Lower lobe of right lung (tissue), 2 donors: Measurements from ENCODE around the gene DPP6. TPM values are rescaled to one million over a fixed set of nuclear protein-coding genes. Genes with fewer than 3 reads are reported as not detected.

Experiments
- ATAC-seq, 2 donors: fragments of 200-7000 bp; cut with Tn5 transposase; one replicate each; pipeline ENCODE4 v1.9.1; 2020 to 2022; ENCODE audit warnings: mild to moderate bottlenecking in 2 of 2, moderate library complexity in 2 of 2
- DNase-seq: peaks from one replicate; pipeline ENCODE4 v3.0.0-alpha.2; 2020
- H3K27ac ChIP-seq: fragments of 200-600 bp; one replicate; pipeline ENCODE4 v1.8.0; 2022
- H3K27me3 ChIP-seq: fragments of 200-600 bp; one replicate; pipeline ENCODE4 v1.8.0; 2022; ENCODE audit warnings: low read depth
- H3K36me3 ChIP-seq: fragments of 200-600 bp; one replicate; pipeline ENCODE4 v1.8.0; 2022; ENCODE audit warnings: mild to moderate bottlenecking
- H3K4me1 ChIP-seq: fragments of 200-600 bp; one replicate; pipeline ENCODE4 v1.8.0; 2022
- H3K4me3 ChIP-seq: fragments of 200-600 bp; one replicate; pipeline ENCODE4 v1.8.0; 2022; ENCODE audit warnings: mild to moderate bottlenecking
- H3K9me3 ChIP-seq: fragments of 200-600 bp; one replicate; pipeline ENCODE4 v1.8.0; 2022
- CTCF ChIP-seq: fragments of 200-600 bp; IDR thresholded peaks from one replicate; pipeline ENCODE4 v1.8.0; 2022; ENCODE audit warnings: antibody characterized with exemption, mild to moderate bottlenecking
- intact Hi-C: fragments of 100-400 bp; cut with DNase I; formaldehyde crosslinking; loops from one replicate; pipeline ENCODE4 v1.11.0; 2022
- total RNA-seq: library from RNA; stranded (reverse); fragmentation: NEBNext Ultra II Directional; extraction: Animal tissue kit (Norgen Biotek cat#: 25700); gene quantifications from one replicate; pipeline ENCODE4 v1.2.1, GENCODE V29; 2021
- donor health status: DM: no; HTN: yes; CAD: no; lungs with severe emphysema.

Gene DPP6
- total RNA-seq, 1 donor from 2014 or later = 0.71 TPM

GRCh38 chr7:154598864-154599263 lies 546.7 kb downstream of the DPP6 start:
- DNase-seq = no peak
- Histone ChIP-seq H3K27me3 (no peaks in the 10 kb centered on the region), H3K4me3 (no peak overlapping the region), H3K9me3 (no peaks in the 10 kb centered on the region), H3K4me1 (no peaks in the 10 kb centered on the region), H3K27ac (no peak overlapping the region), H3K36me3 (no peaks in the 10 kb centered on the region)
- no peak for TF ChIP-seq CTCF
- ATAC-seq = no peak
- intact Hi-C loops = no loop called here

- Histone ChIP-seq H3K36me3 (no peaks in the 10 kb centered on the region), H3K27ac (no peak overlapping the region), H3K4me3 (no peak overlapping the region), H3K9me3 (no peaks in the 10 kb centered on the region), H3K27me3 (no peaks in the 10 kb centered on the region), H3K4me1 (no peaks in the 10 kb centered on the region)
- no peak for DNase-seq
- no peak for TF ChIP-seq CTCF
- ATAC-seq = no peak
- intact Hi-C loops = no loop called here
Observed at GRCh38 chr7:154610903-154611302, 558.7 kb downstream of the DPP6 start.

- Histone ChIP-seq H3K4me1 (no peaks in the 10 kb centered on the region), H3K36me3 (no peaks in the 10 kb centered on the region), H3K9me3 (no peaks in the 10 kb centered on the region), H3K27me3 (no peaks in the 10 kb centered on the region), H3K4me3 (no peak overlapping the region), H3K27ac (no peak overlapping the region)
- ATAC-seq (no peak), DNase-seq (no peak)
- no peak for TF ChIP-seq CTCF
- intact Hi-C loops = no loop called here
Observed at GRCh38 chr7:154613811-154614210, 561.6 kb downstream of the DPP6 start.

GRCh38 chr7:154620141-154620755 lies 568.0 kb downstream of the DPP6 start:
- no peaks in the 10 kb centered on the region for H3K27me3 ChIP-seq
- H3K9me3 ChIP-seq = no peaks in the 10 kb centered on the region
- TF ChIP-seq CTCF = no peak
- H3K36me3 ChIP-seq = no peaks in the 10 kb centered on the region
- DNase-seq = no peak
- intact Hi-C loops = no loop called here
- H3K4me1 ChIP-seq = no peaks in the 10 kb centered on the region
- no peak overlapping the region for H3K27ac ChIP-seq
- H3K4me3 ChIP-seq = no peak overlapping the region
- no peak for ATAC-seq

GRCh38 chr7:154623399-154623798 lies 571.2 kb downstream of the DPP6 start:
- Histone ChIP-seq H3K9me3 (no peaks in the 10 kb centered on the region), H3K4me3 (no peak overlapping the region), H3K27me3 (no peaks in the 10 kb centered on the region), H3K36me3 (no peaks in the 10 kb centered on the region), H3K4me1 (no peaks in the 10 kb centered on the region), H3K27ac (no peak overlapping the region)
- DNase-seq (no peak), ATAC-seq (no peak)
- TF ChIP-seq CTCF = no peak
- intact Hi-C loops = no loop called here
